H1 (cell line): ENCODE measurements around the gene CXADR. TPM values are rescaled to one million over a fixed set of nuclear protein-coding genes. Genes with fewer than 3 reads are reported as not detected.
A peak's percentile ranks its signal among the peaks of the same experiment; 100 is the strongest.
"Not testable (repeated sequence)": the region's sequence is repeated elsewhere in the genome, so short reads cannot be mapped to it uniquely, and the experiment has no call there.

Source experiments
- CTCF ChIA-PET: fragments of 300-600 bp; sonication (Branson Sonifier 250); formaldehyde crosslinking; loops from one replicate; lab custom pipeline; 2021; ENCODE audit not compliant: partially characterized antibody; lab: Charles Lee
- POLR2A ChIA-PET: fragments of 300-600 bp; sonication (Branson Sonifier 250); formaldehyde crosslinking; loops from one replicate; lab custom pipeline; 2021; ENCODE audit warnings: inconsistent platforms; ENCODE audit not compliant: partially characterized antibody; lab: Charles Lee
- DNase-seq, 2 experiments: peaks; one replicate each; pipeline versions ENCODE4 v3.0.0 to v3.0.0-alpha.2; 2010 to 2022; ENCODE audit warnings: low spot score in 2 of 2, low read depth in 1 of 2, mixed read lengths in 1 of 2
- FAIRE-seq: peaks from 2 replicates; lab custom pipeline; 2011; peaks lifted over from hg19 to GRCh38; lab: Jason Lieb, UNC
- H2AFZ ChIP-seq: 2 replicates; pipeline ENCODE4 v1.8.1; 2012; ENCODE audit warnings: low read length, inconsistent platforms
- H2AK5ac ChIP-seq: 2 replicates; pipeline ENCODE4 v1.6.1; 2013; ENCODE audit warnings: low read depth, low read length
- H2BK120ac ChIP-seq: replicated peaks from 2 replicates; pipeline ENCODE3; 2013; ENCODE audit warnings: low read depth, low read length, inconsistent platforms
- H2BK12ac ChIP-seq: 2 replicates; pipeline ENCODE4 v1.6.1; 2013; ENCODE audit warnings: low read depth, low read length
- H2BK15ac ChIP-seq: 2 replicates; pipeline ENCODE4 v1.6.1; 2013; ENCODE audit warnings: low read length
- H2BK20ac ChIP-seq: 2 replicates; pipeline ENCODE4 v1.6.1; 2013; ENCODE audit warnings: low read length
- H2BK5ac ChIP-seq: 2 replicates; pipeline ENCODE4 v1.6.1; 2013; ENCODE audit warnings: low read depth, low read length
- H3K14ac ChIP-seq: 2 replicates; pipeline ENCODE4 v1.6.1; 2013; ENCODE audit warnings: inconsistent platforms; ENCODE audit not compliant: insufficient read length
- H3K18ac ChIP-seq: 2 replicates; pipeline ENCODE4 v1.6.1; 2013; ENCODE audit warnings: low read length; ENCODE audit errors: extremely low read depth
- H3K23ac ChIP-seq: 2 replicates; pipeline ENCODE4 v1.6.1; 2013; ENCODE audit warnings: inconsistent platforms; ENCODE audit not compliant: insufficient read length
- H3K23me2 ChIP-seq: 2 replicates; pipeline ENCODE4 v1.6.1; 2013; ENCODE audit warnings: low read depth, low read length
- H3K27ac ChIP-seq: 2 replicates; pipeline ENCODE4 v1.6.1; 2011; ENCODE audit warnings: low read depth, low read length, inconsistent platforms
- H3K27me3 ChIP-seq, 4 experiments: replicated peaks in 1 of 4; 1 replicate in 1 of 4; 2 replicates in 3 of 4; pipeline versions ENCODE4 v1.6.1 to v1.8.1; 2011 to 2013; ENCODE audit warnings: low read length in 3 of 4, mild to moderate bottlenecking in 3 of 4, inconsistent platforms in 2 of 4, mixed read lengths in 2 of 4, moderate library complexity in 1 of 4; ENCODE audit not compliant: control insufficient read depth in 3 of 4, insufficient read depth in 3 of 4; ENCODE audit errors: extremely low read depth in 1 of 4
- H3K36me3 ChIP-seq, 4 experiments: 2 replicates each; pipeline versions ENCODE4 v1.6.1 to v1.8.1; 2011 to 2013; ENCODE audit warnings: mild to moderate bottlenecking in 4 of 4, low read length in 3 of 4, moderate library complexity in 2 of 4, control low read depth in 1 of 4, inconsistent platforms in 1 of 4; ENCODE audit not compliant: insufficient read depth in 4 of 4, control insufficient read depth in 2 of 4
- H3K4ac ChIP-seq: replicated peaks from 2 replicates; pipeline ENCODE3; 2013; ENCODE audit warnings: low read length, low read depth, mixed read lengths, inconsistent platforms; ENCODE audit not compliant: insufficient read length
- H3K4me1 ChIP-seq, 4 experiments: replicated peaks in 1 of 4; 1 replicate in 1 of 4; 2 replicates in 3 of 4; pipeline versions ENCODE4 v1.6.1 to v1.8.1; 2011 to 2013; ENCODE audit warnings: low read length in 3 of 4, inconsistent platforms in 2 of 4, mixed read lengths in 1 of 4; ENCODE audit not compliant: insufficient read depth in 4 of 4, control insufficient read depth in 3 of 4
- H3K4me2 ChIP-seq, 2 experiments: 2 replicates each; pipeline versions ENCODE4 v1.6.1 to v1.8.1; 2011 to 2013; ENCODE audit warnings: low read depth in 2 of 2, low read length in 2 of 2, control low read depth in 1 of 2, inconsistent platforms in 1 of 2, mild to moderate bottlenecking in 1 of 2; ENCODE audit not compliant: insufficient read depth in 1 of 2
- H3K4me3 ChIP-seq, 4 experiments: fragments of 200-600, 300-600 bp in 1 of 4; sonication (generic), shearing (Covaris generic), sonication (Bioruptor Twin) in 1 of 4; 2 replicates each; pipeline versions ENCODE4 v1.5.1 to v1.8.1; 2011 to 2016; ENCODE audit warnings: low read length in 4 of 4, low read depth in 3 of 4, control low read depth in 2 of 4, inconsistent platforms in 2 of 4, mild to moderate bottlenecking in 2 of 4, mixed read lengths in 1 of 4, moderate library complexity in 1 of 4; ENCODE audit not compliant: insufficient read depth in 2 of 4; ENCODE audit errors: extremely low read depth in 1 of 4
- H3K56ac ChIP-seq: replicated peaks from 2 replicates; pipeline ENCODE3; 2013; ENCODE audit warnings: low read depth, mild to moderate bottlenecking, mixed read lengths, low read length, inconsistent platforms; ENCODE audit not compliant: insufficient read length
- H3K79me1 ChIP-seq: 2 replicates; pipeline ENCODE4 v1.6.1; 2013; ENCODE audit warnings: low read depth, low read length, control low read depth
- H3K79me2 ChIP-seq, 2 experiments: 2 replicates each; pipeline versions ENCODE4 v1.6.1 to v1.8.1; 2012 to 2013; ENCODE audit warnings: low read length in 2 of 2, mild to moderate bottlenecking in 2 of 2, inconsistent platforms in 1 of 2; ENCODE audit not compliant: insufficient read depth in 2 of 2, control insufficient read depth in 1 of 2
- H3K9ac ChIP-seq, 4 experiments: replicated peaks in 1 of 4; 1 replicate in 1 of 4; 2 replicates in 3 of 4; pipeline versions ENCODE4 v1.6.1 to v1.8.1; 2011 to 2013; ENCODE audit warnings: low read depth in 3 of 4, low read length in 3 of 4, control low read depth in 2 of 4, mild to moderate bottlenecking in 2 of 4, moderate library complexity in 2 of 4, inconsistent platforms in 1 of 4; ENCODE audit errors: extremely low read depth in 1 of 4
- H3K9me3 ChIP-seq, 2 experiments: 2 replicates each; pipeline versions ENCODE4 v1.6.1 to v1.8.1; 2012 to 2013; ENCODE audit warnings: mild to moderate bottlenecking in 2 of 2, moderate library complexity in 2 of 2, control low read depth in 1 of 2, inconsistent platforms in 1 of 2, low read depth in 1 of 2, low read length in 1 of 2, mixed read lengths in 1 of 2; ENCODE audit not compliant: insufficient read depth in 2 of 2
- H4K20me1 ChIP-seq, 2 experiments: replicated peaks in 1 of 2; 2 replicates each; pipeline versions ENCODE3 to v1.8.1; 2011 to 2013; ENCODE audit warnings: inconsistent platforms in 2 of 2, low read length in 2 of 2, mild to moderate bottlenecking in 1 of 2; ENCODE audit not compliant: insufficient read depth in 2 of 2, control insufficient read depth in 1 of 2
- H4K5ac ChIP-seq: 2 replicates; pipeline ENCODE4 v1.6.1; 2013; ENCODE audit warnings: low read length, low read depth, mixed read lengths, inconsistent platforms; ENCODE audit not compliant: insufficient read length
- H4K8ac ChIP-seq: 2 replicates; pipeline ENCODE4 v1.8.0; 2013; ENCODE audit warnings: mild to moderate bottlenecking, moderate library complexity, low read length, inconsistent platforms; ENCODE audit not compliant: insufficient read depth; ENCODE audit errors: extremely low read depth
- H4K91ac ChIP-seq: replicated peaks from 2 replicates; pipeline ENCODE3; 2013; ENCODE audit warnings: low read length, mixed read lengths, inconsistent platforms; ENCODE audit not compliant: insufficient read length
- WGBS, 2 experiments: shearing (Covaris generic) in 1 of 2; methylation state at CpG; one replicate each; pipeline versions ENCODE4 v1.1.6 to v1.1.7; 2013 to 2015; ENCODE audit warnings: low lambda C conversion rate in 2 of 2, mixed read lengths in 2 of 2, inconsistent platforms in 1 of 2, low coverage in 1 of 2, missing lambda C conversion rate in 1 of 2; ENCODE audit not compliant: insufficient replicate concordance in 2 of 2, insufficient coverage in 1 of 2, insufficient read length in 1 of 2; ENCODE audit errors: extremely low coverage in 1 of 2, missing lambda C conversion rate in 1 of 2; 5-methylcytosine and 5-hydroxymethylcytosine counted together
- polyA plus RNA-seq, 7 experiments: library from polyadenylated mRNA; depleted of rRNA in 3 of 7; stranded (reverse) in 5 of 7; unstranded in 2 of 7; fragments of >200 nt in 5 of 7; fragments of 200-250 nt in 2 of 7; gene quantifications; 1 replicate in 5 of 7; 2 replicates in 1 of 7; 4 replicates in 1 of 7; pipeline versions ENCODE4 v1.2.1 to v1.2.3, GENCODE V29; 2011 to 2013; ENCODE audit warnings: missing spikeins in 2 of 7, mixed read lengths in 2 of 7
- total RNA-seq: library from RNA; stranded (reverse); fragmentation: NEBNext Ultra II Directional; extraction: Animal tissue kit (Norgen Biotek cat#: 25700); gene quantifications from 2 replicates; pipeline ENCODE4 v1.2.1, GENCODE V29; 2021

CXADR gene
- total and polyA plus RNA-seq, 2 of the 8 experiments (the other 6 are each of a cell fraction or from before 2014, with no cell fraction given) = 45.6 to 145 TPM

DNA sequence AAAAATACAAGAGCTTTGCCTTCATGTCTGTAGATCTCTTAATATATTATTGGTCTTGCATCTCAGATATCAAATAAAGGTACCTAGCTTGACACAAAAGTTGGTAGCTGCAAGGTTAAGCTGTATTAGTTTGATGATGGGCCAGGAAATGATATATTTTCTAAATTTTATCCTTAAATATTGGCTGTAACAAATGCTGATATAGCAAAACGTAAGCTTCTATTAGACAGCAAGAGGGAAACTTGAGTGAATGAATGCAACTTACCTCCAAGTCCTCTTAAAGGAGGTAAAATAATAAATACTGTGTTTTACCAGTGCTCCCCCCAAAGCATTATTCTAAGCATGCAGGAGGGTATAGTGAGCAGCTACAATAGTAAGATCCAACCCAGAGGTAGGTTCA, 4.2 kb downstream of the CXADR start:
- H3K56ac ChIP-seq, H3K18ac ChIP-seq, H3K9me3 ChIP-seq, DNase-seq, H2BK5ac ChIP-seq, H3K4ac ChIP-seq, H2AK5ac ChIP-seq, H3K14ac ChIP-seq, H2AFZ ChIP-seq, H2BK20ac ChIP-seq, H4K8ac ChIP-seq, H3K27me3 ChIP-seq, H3K4me2 ChIP-seq, H3K27ac ChIP-seq, H4K5ac ChIP-seq, H3K79me1 ChIP-seq, H2BK12ac ChIP-seq, H2BK120ac ChIP-seq, H3K4me3 ChIP-seq, H3K23me2 ChIP-seq, H3K23ac ChIP-seq, H4K91ac ChIP-seq, H2BK15ac ChIP-seq, H3K9ac ChIP-seq: not testable (repeated sequence)
- peak; percentile 57 for FAIRE-seq
- POLR2A ChIA-PET = interaction anchor here (1.0 to 12.6 kb wide), 2 partner anchors 14 to 47 kb away, joined by 3 to 144 read pairs; no protein-coding TSS in a partner anchor
- Histone ChIP-seq H3K79me2 (peaks cover 66 to 88% of the 10 kb centered on the region in 2 experiments), H3K4me1 (peaks cover 2 to 22% (median 20%) of the 10 kb centered on the region in 4 experiments), H3K36me3 (peaks cover 0 to 14% (median 0%) of the 10 kb centered on the region in 4 experiments; a peak in 3 of 8 replicates), H4K20me1 (peaks cover 36 to 37% of the 10 kb centered on the region in 2 experiments)
- CTCF ChIA-PET = interaction anchor here (1.0 to 2.0 kb wide), 2 partner anchors 10 to 38 kb away, joined by 4 to 5 read pairs; no protein-coding TSS in a partner anchor
- WGBS, 2 experiments = 94% methylated on average over 1 of the region's 1 CpG; no CpG with 5 or more reads in 1 of the 2 experiments
